Vagina (tissue), 2 donors: ENCODE results near the gene CLDN16. TPM values are rescaled to one million over a fixed set of nuclear protein-coding genes. Genes with fewer than 3 reads are reported as not detected.

Experiments
- DNase-seq, 2 donors: peaks; one replicate each; pipeline ENCODE4 v3.0.0-alpha.2; 2017; ENCODE audit errors: extremely low spot score in 2 of 2
- H3K27ac ChIP-seq: fragments of 200-600 bp; sonication (generic); one replicate; pipeline ENCODE4 v1.5.1; 2019
- H3K27me3 ChIP-seq: fragments of 200-600 bp; sonication (generic); one replicate; pipeline ENCODE4 v1.5.1; 2019
- H3K36me3 ChIP-seq, 2 donors: fragments of 200-600 bp; sonication (generic); one replicate each; pipeline ENCODE4 v1.5.1; 2017 to 2019
- H3K4me1 ChIP-seq: fragments of 200-600 bp; sonication (generic); one replicate; pipeline ENCODE4 v1.5.1; 2019
- H3K4me3 ChIP-seq, 2 donors: fragments of 200-600 bp; sonication (generic); 1 replicate in 1 of 2; 2 replicates in 1 of 2; pipeline ENCODE4 v1.5.1; 2016 to 2019
- H3K9me3 ChIP-seq: fragments of 200-600 bp; sonication (generic); one replicate; pipeline ENCODE4 v1.5.1; 2019
- POLR2A ChIP-seq, 2 donors: fragments of 450-650 bp; IDR thresholded peaks; one replicate each; pipeline ENCODE4 v1.6.1; 2017; ENCODE audit warnings: antibody characterized with exemption in 2 of 2, mild to moderate bottlenecking in 2 of 2, moderate library complexity in 2 of 2
- POLR2AphosphoS5 ChIP-seq, 2 donors: sonication (generic); formaldehyde crosslinking; IDR thresholded peaks; one replicate each; pipeline ENCODE4 v1.9.0; 2017; ENCODE audit warnings: antibody characterized with exemption in 2 of 2, mild to moderate bottlenecking in 2 of 2, low read depth in 1 of 2; ENCODE audit not compliant: insufficient read depth in 1 of 2
- intact Hi-C: fragments of 100-400 bp; cut with DNase I; formaldehyde crosslinking; loops from one replicate; pipeline ENCODE4 v1.15.1; 2023
- total RNA-seq: library from RNA; depleted of rRNA; stranded (reverse); fragments of >200 nt; gene quantifications from one replicate; pipeline ENCODE4 v1.2.3, GENCODE V29; 2016
- TF ChIP-seq, protein P1 (sequence below), 3 experiments: fragments of 450-650 bp in 2 of 3; fragments of 200-600 bp in 1 of 3; sonication (generic) in 1 of 3; IDR thresholded peaks; one replicate each; pipeline ENCODE4 v1.5.1; 2017 to 2019; ENCODE audit warnings: antibody characterized with exemption in 3 of 3, mild to moderate bottlenecking in 2 of 3, moderate library complexity in 2 of 3

The CLDN16 gene
- total RNA-seq, 1 donor from 2014 or later = 0.49 TPM

DNA sequence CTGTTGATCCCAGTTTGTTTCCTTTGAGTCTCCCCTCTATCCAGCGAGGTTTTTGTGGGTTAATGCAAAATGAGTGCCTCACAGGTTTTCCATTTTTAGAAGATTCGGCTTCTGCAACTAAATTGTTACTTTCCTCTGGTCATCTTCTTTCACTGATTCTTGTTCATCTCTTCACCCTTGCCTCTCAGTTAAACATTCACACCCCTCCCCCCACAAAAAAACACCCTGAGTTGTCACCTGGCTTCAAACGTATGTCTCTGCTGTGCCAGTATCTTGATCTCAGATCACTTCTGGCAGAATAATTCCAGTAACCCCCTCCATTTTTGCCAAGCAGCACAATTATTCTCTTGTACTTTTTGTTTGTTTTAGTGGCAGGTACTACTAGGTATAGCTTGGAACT, 12.3 kb upstream of the CLDN16 start:
- intact Hi-C loops = no loop called here
- TF ChIP-seq, protein P1, sequence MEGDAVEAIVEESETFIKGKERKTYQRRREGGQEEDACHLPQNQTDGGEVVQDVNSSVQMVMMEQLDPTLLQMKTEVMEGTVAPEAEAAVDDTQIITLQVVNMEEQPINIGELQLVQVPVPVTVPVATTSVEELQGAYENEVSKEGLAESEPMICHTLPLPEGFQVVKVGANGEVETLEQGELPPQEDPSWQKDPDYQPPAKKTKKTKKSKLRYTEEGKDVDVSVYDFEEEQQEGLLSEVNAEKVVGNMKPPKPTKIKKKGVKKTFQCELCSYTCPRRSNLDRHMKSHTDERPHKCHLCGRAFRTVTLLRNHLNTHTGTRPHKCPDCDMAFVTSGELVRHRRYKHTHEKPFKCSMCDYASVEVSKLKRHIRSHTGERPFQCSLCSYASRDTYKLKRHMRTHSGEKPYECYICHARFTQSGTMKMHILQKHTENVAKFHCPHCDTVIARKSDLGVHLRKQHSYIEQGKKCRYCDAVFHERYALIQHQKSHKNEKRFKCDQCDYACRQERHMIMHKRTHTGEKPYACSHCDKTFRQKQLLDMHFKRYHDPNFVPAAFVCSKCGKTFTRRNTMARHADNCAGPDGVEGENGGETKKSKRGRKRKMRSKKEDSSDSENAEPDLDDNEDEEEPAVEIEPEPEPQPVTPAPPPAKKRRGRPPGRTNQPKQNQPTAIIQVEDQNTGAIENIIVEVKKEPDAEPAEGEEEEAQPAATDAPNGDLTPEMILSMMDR (IDR thresholded peaks at IDR 0.05) = no peak
- TF ChIP-seq POLR2A (IDR thresholded peaks at IDR 0.05) (no peak), POLR2AphosphoS5 (IDR thresholded peaks at IDR 0.05; ENCODE audit: insufficient read depth in 1 of 2, low read depth in 1 of 2) (no peak)
- DNase-seq = no peak
- H3K9me3 ChIP-seq = no peaks in the 10 kb centered on the region
- H3K27ac ChIP-seq = no peak overlapping the region
- H3K36me3 ChIP-seq = no peaks in the 10 kb centered on the region
- H3K4me1 ChIP-seq = no peaks in the 10 kb centered on the region
- H3K4me3 ChIP-seq = no peak overlapping the region
- no peaks in the 10 kb centered on the region for H3K27me3 ChIP-seq

- H3K27ac ChIP-seq = peak overlapping the region; percentile 3
- H3K9me3 ChIP-seq = no peaks in the 10 kb centered on the region
- intact Hi-C loops = no loop called here
- no peaks in the 10 kb centered on the region for H3K36me3 ChIP-seq
- no peaks in the 10 kb centered on the region for H3K27me3 ChIP-seq
- DNase-seq = no peak
- no peak overlapping the region for H3K4me3 ChIP-seq
- H3K4me1 ChIP-seq = no peaks in the 10 kb centered on the region
- TF ChIP-seq, protein P1 (IDR thresholded peaks at IDR 0.05) = no peak
- TF ChIP-seq POLR2AphosphoS5 (IDR thresholded peaks at IDR 0.05; ENCODE audit: insufficient read depth in 1 of 2, low read depth in 1 of 2) (peak in 1 of 2 donors; percentile 85), POLR2A (IDR thresholded peaks at IDR 0.05) (no peak)
These were observed 9.6 kb upstream of the CLDN16 start for GRCh38 chr3:190378240-190378891.

DNA sequence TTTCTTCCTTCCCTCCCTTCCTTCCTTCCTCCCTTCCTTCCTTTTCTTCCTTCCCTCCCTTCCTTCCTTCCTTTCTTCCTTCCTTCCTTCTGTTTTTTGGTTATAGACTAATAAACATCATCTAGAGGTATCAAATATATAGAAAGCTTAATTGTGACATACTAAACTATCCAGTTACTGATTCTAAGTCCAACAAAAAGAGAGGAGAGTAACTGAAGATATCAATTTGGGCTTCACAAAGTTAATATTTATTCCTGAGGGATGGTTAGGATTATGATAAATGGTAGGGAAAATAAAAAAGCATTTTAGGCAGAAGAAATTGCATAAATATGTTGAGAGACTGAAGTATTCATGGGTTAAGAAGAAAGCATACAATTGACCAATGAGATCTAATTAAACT, 7.8 kb upstream of the CLDN16 start:
- no peak overlapping the region for H3K27ac ChIP-seq
- no peak overlapping the region for H3K4me3 ChIP-seq
- no peak for DNase-seq
- no peaks in the 10 kb centered on the region for H3K27me3 ChIP-seq
- no peaks in the 10 kb centered on the region for H3K4me1 ChIP-seq
- TF ChIP-seq, protein P1 (IDR thresholded peaks at IDR 0.05) = no peak
- TF ChIP-seq POLR2A (IDR thresholded peaks at IDR 0.05) (no peak), POLR2AphosphoS5 (IDR thresholded peaks at IDR 0.05; ENCODE audit: insufficient read depth in 1 of 2, low read depth in 1 of 2) (no peak)
- H3K36me3 ChIP-seq = no peaks in the 10 kb centered on the region
- H3K9me3 ChIP-seq = no peaks in the 10 kb centered on the region
- intact Hi-C loops = no loop called here

DNA sequence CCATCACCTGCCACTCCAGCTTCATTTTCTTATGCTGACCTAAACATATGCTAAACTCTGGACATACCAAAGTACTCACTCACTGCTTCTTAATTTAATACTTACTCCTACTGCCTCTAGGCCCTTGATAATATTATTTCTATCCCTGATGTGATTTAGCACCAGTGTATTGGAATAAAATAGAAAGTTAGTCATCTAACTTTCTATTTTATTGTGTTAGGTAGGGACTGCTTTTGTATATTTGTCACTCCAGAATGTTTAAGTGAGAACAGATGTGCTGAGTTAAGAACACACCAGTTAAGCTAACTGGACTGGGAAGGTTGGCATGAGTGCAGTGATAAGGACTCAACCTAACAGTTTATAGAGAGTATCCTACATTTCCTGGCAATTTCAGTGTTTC, 6.5 kb upstream of the CLDN16 start:
- Histone ChIP-seq H3K9me3 (no peaks in the 10 kb centered on the region), H3K36me3 (no peaks in the 10 kb centered on the region), H3K4me1 (no peaks in the 10 kb centered on the region), H3K27me3 (no peaks in the 10 kb centered on the region), H3K4me3 (no peak overlapping the region), H3K27ac (no peak overlapping the region)
- no peak for TF ChIP-seq POLR2AphosphoS5 (IDR thresholded peaks at IDR 0.05; ENCODE audit: insufficient read depth in 1 of 2, low read depth in 1 of 2)
- TF ChIP-seq, protein P1 (IDR thresholded peaks at IDR 0.05) = no peak
- no peak for TF ChIP-seq POLR2A (IDR thresholded peaks at IDR 0.05)
- intact Hi-C loops = no loop called here
- no peak for DNase-seq

GRCh38 chr3:190382082-190382481, 5.9 kb upstream of the CLDN16 start:
- intact Hi-C loops = no loop called here

More at GRCh38 chr3:190382082-190382481, 5.9 kb upstream of the CLDN16 start:
- TF ChIP-seq POLR2AphosphoS5 (IDR thresholded peaks at IDR 0.05; ENCODE audit: insufficient read depth in 1 of 2, low read depth in 1 of 2) (peak in 1 of 2 donors; percentile 62), POLR2A (IDR thresholded peaks at IDR 0.05) (no peak)
- TF ChIP-seq, protein P1 (IDR thresholded peaks at IDR 0.05) = no peak
- H3K4me3 ChIP-seq = no peak overlapping the region
- H3K27ac ChIP-seq = no peak overlapping the region
- DNase-seq = no peak
- no peaks in the 10 kb centered on the region for H3K27me3 ChIP-seq
- no peaks in the 10 kb centered on the region for H3K9me3 ChIP-seq
- no peaks in the 10 kb centered on the region for H3K36me3 ChIP-seq
- no peaks in the 10 kb centered on the region for H3K4me1 ChIP-seq
